HEK293 (cell line): ENCODE data around the gene PROK1.

Experiments
- CTCF ChIA-PET: fragments of 350-600 bp; formaldehyde crosslinking; extraction: SDS; loops from one replicate; lab custom pipeline; 2021; ENCODE audit warnings: antibody characterized with exemption; lab: Yijun Ruan, JAX
- POLR2A ChIA-PET: fragments of 300-600 bp; formaldehyde crosslinking; extraction: SDS; loops from one replicate; lab custom pipeline; 2020; ENCODE audit warnings: antibody characterized with exemption, inconsistent platforms; lab: Yijun Ruan, JAX
- H3K27ac ChIP-seq: fragments of 200-500 bp; sonication (Bioruptor generic); 2 replicates; pipeline ENCODE4 v1.5.1; 2014; ENCODE audit warnings: low read depth, low read length, control low read depth, inconsistent platforms; ENCODE audit errors: extremely low read depth
- H3K36me3 ChIP-seq, 2 experiments: fragments of 200-500 bp in 1 of 2; sonication (Bioruptor generic) in 1 of 2; 1 replicate in 1 of 2; 2 replicates in 1 of 2; pipeline ENCODE4 v1.5.1; 2014 to 2017; ENCODE audit warnings: inconsistent platforms in 2 of 2, low read length in 2 of 2; ENCODE audit not compliant: control insufficient read depth in 2 of 2, insufficient read depth in 1 of 2
- H3K4me1 ChIP-seq: fragments of 200-500 bp; sonication (Bioruptor generic); 2 replicates; pipeline ENCODE4 v1.5.1; 2014; ENCODE audit warnings: mild to moderate bottlenecking, low read length, inconsistent platforms; ENCODE audit not compliant: control insufficient read depth, insufficient read depth
- H3K4me3 ChIP-seq: 2 replicates; pipeline ENCODE4 v1.5.1; 2011; ENCODE audit warnings: low read depth, mild to moderate bottlenecking, control low read depth, low read length, moderate library complexity
- H3K9me3 ChIP-seq: fragments of 200-500 bp; sonication (Bioruptor generic); 2 replicates; pipeline ENCODE4 v1.5.1; 2014; ENCODE audit warnings: low read depth, low read length, inconsistent platforms; ENCODE audit not compliant: control insufficient read depth, insufficient read depth
- GFI1B ChIP-seq: fragments of 450-650 bp; formaldehyde crosslinking; IDR thresholded peaks from 2 replicates; pipeline ENCODE4 v1.5.1; 2016; ENCODE audit warnings: missing biosample characterization, missing genetic modification characterization
- GLI2 ChIP-seq: fragments of 450-650 bp; formaldehyde crosslinking; IDR thresholded peaks from 2 replicates; pipeline ENCODE4; 2017; ENCODE audit warnings: missing biosample characterization, missing genetic modification characterization, low read depth, borderline replicate concordance
- HOXA7 ChIP-seq: sonication (generic); formaldehyde crosslinking; IDR thresholded peaks from 2 replicates; pipeline ENCODE4 v1.8.1; 2022; ENCODE audit warnings: missing genetic modification reagents, borderline replicate concordance
- INSM2 ChIP-seq: fragments of 450-650 bp; formaldehyde crosslinking; IDR thresholded peaks from 2 replicates; pipeline ENCODE4 v1.5.1; 2016; ENCODE audit warnings: missing biosample characterization, missing genetic modification characterization
- PBX3 ChIP-seq: sonication (generic); formaldehyde crosslinking; IDR thresholded peaks from 2 replicates; pipeline ENCODE4 v1.8.1; 2022; ENCODE audit warnings: mild to moderate bottlenecking, moderate library complexity, missing genetic modification reagents
- PRDM1 ChIP-seq: fragments of 450-650 bp; formaldehyde crosslinking; IDR thresholded peaks from 2 replicates; pipeline ENCODE4; 2016; ENCODE audit warnings: missing biosample characterization, missing genetic modification characterization
- SCRT2 ChIP-seq: fragments of 450-650 bp; formaldehyde crosslinking; IDR thresholded peaks from 2 replicates; pipeline ENCODE4 v1.5.1; 2016; ENCODE audit warnings: missing biosample characterization, missing genetic modification characterization
- TSHZ1 ChIP-seq: fragments of 450-650 bp; formaldehyde crosslinking; IDR thresholded peaks from 2 replicates; pipeline ENCODE4 v1.5.1; 2016; ENCODE audit warnings: missing biosample characterization, missing genetic modification characterization, borderline replicate concordance
- ZBTB48 ChIP-seq: fragments of 450-650 bp; formaldehyde crosslinking; IDR thresholded peaks from 2 replicates; pipeline ENCODE4 v1.5.1; 2016; ENCODE audit warnings: missing biosample characterization, missing genetic modification characterization
- ZFP69B ChIP-seq: fragments of 450-650 bp; formaldehyde crosslinking; IDR thresholded peaks from 2 replicates; pipeline ENCODE4 v1.5.1; 2016; ENCODE audit warnings: missing biosample characterization, missing genetic modification characterization
- ZIC2 ChIP-seq: fragments of 450-650 bp; formaldehyde crosslinking; IDR thresholded peaks from 2 replicates; pipeline ENCODE4 v1.5.1; 2016; ENCODE audit warnings: missing biosample characterization, missing genetic modification characterization
- ZNF148 ChIP-seq: fragments of 450-650 bp; formaldehyde crosslinking; IDR thresholded peaks from 2 replicates; pipeline ENCODE4 v1.5.0; 2017; ENCODE audit warnings: missing biosample characterization, missing genetic modification characterization, borderline replicate concordance
- ZNF155 ChIP-seq: fragments of 450-650 bp; formaldehyde crosslinking; IDR thresholded peaks from 2 replicates; pipeline ENCODE4 v1.5.1; 2016; ENCODE audit warnings: missing biosample characterization, missing genetic modification characterization
- ZNF157 ChIP-seq: fragments of 450-650 bp; formaldehyde crosslinking; IDR thresholded peaks from 2 replicates; pipeline ENCODE4 v1.5.1; 2016; ENCODE audit warnings: missing biosample characterization, missing genetic modification characterization
- ZNF169 ChIP-seq: fragments of 450-650 bp; formaldehyde crosslinking; IDR thresholded peaks from 2 replicates; pipeline ENCODE4 v1.5.1; 2016; ENCODE audit warnings: missing biosample characterization, missing genetic modification characterization
- ZNF221 ChIP-seq: fragments of 450-650 bp; formaldehyde crosslinking; IDR thresholded peaks from 2 replicates; pipeline ENCODE4 v1.5.1; 2017; ENCODE audit warnings: missing biosample characterization, missing genetic modification characterization, borderline replicate concordance
- ZNF311 ChIP-seq: fragments of 450-650 bp; formaldehyde crosslinking; IDR thresholded peaks from 2 replicates; pipeline ENCODE4 v1.5.1; 2017; ENCODE audit warnings: missing biosample characterization, missing genetic modification characterization, borderline replicate concordance
- ZNF335 ChIP-seq: fragments of 450-650 bp; formaldehyde crosslinking; conservative IDR thresholded peaks from 2 replicates; pipeline ENCODE4 v1.5.1; 2016; ENCODE audit warnings: missing biosample characterization, missing genetic modification characterization
- ZNF449 ChIP-seq: fragments of 450-650 bp; formaldehyde crosslinking; IDR thresholded peaks from 2 replicates; pipeline ENCODE4 v1.5.1; 2017; ENCODE audit warnings: missing biosample characterization, mild to moderate bottlenecking, missing genetic modification characterization, moderate library complexity
- ZNF510 ChIP-seq: fragments of 450-650 bp; formaldehyde crosslinking; IDR thresholded peaks from 2 replicates; pipeline ENCODE4 v1.5.1; 2018; ENCODE audit warnings: mild to moderate bottlenecking, missing genetic modification characterization, missing biosample characterization; ENCODE audit not compliant: insufficient replicate concordance
- ZNF621 ChIP-seq: fragments of 450-650 bp; formaldehyde crosslinking; IDR thresholded peaks from 2 replicates; pipeline ENCODE4 v1.5.1; 2017; ENCODE audit warnings: missing biosample characterization, missing genetic modification characterization
- ZNF707 ChIP-seq: fragments of 450-650 bp; formaldehyde crosslinking; IDR thresholded peaks from 2 replicates; pipeline ENCODE4 v1.5.1; 2016; ENCODE audit warnings: missing biosample characterization, missing genetic modification characterization
- ZNF785 ChIP-seq: fragments of 450-650 bp; formaldehyde crosslinking; IDR thresholded peaks from 2 replicates; pipeline ENCODE4 v1.5.1; 2016; ENCODE audit warnings: missing biosample characterization, missing genetic modification characterization
- ZSCAN5A ChIP-seq: fragments of 450-650 bp; formaldehyde crosslinking; IDR thresholded peaks from 2 replicates; pipeline ENCODE4 v1.5.1; 2016; ENCODE audit warnings: missing biosample characterization, missing genetic modification characterization
- ZXDB ChIP-seq: fragments of 450-650 bp; formaldehyde crosslinking; IDR thresholded peaks from 2 replicates; pipeline ENCODE4 v1.5.1; 2016; ENCODE audit warnings: missing biosample characterization, missing genetic modification characterization
- TF ChIP-seq, protein P1 (sequence below): fragments of 450-650 bp; formaldehyde crosslinking; IDR thresholded peaks from 2 replicates; pipeline ENCODE4 v1.5.1; 2017; ENCODE audit warnings: missing biosample characterization, missing genetic modification characterization

PROK1 gene

GRCh38 chr1:110477041-110477440, 26.1 kb downstream of the PROK1 start:
- H3K36me3 ChIP-seq: no peaks in the 10 kb centered on the region
- no peaks in the 10 kb centered on the region for H3K9me3 ChIP-seq
- H3K4me1 ChIP-seq: peaks cover 12% of the 10 kb centered on the region; the same call in 1 of the 2 replicates
- CTCF ChIA-PET: interaction anchor here (0.6 to 7.1 kb wide), 9 partner anchors 12 to 396 kb away, joined by 3 to 72 read pairs (median 3); no protein-coding TSS in a partner anchor
- POLR2A ChIA-PET: no interaction called here
- no peak overlapping the region for H3K27ac ChIP-seq
- no peak overlapping the region for H3K4me3 ChIP-seq
- TF ChIP-seq ZXDB (tag by site-specific recombination) (peak; percentile 40; the same call in 1 of the 2 replicates), ZNF155 (tag by site-specific recombination) (no peak), ZNF221 (no peak), ZNF621 (tag by site-specific recombination) (no peak), HOXA7 (no peak), ZNF311 (tag by site-specific recombination) (no peak), ZNF785 (tag by site-specific recombination) (no peak), PBX3 (CRISPR knock-in tag) (no peak), GFI1B (peak; percentile 78), ZNF449 (tag by site-specific recombination) (no peak), TSHZ1 (tag by site-specific recombination) (no peak), ZNF335 (tag by site-specific recombination) (no peak), ZFP69B (tag by site-specific recombination) (no peak), ZNF169 (tag by site-specific recombination) (no peak), ZIC2 (tag by site-specific recombination) (no peak), ZNF707 (tag by site-specific recombination) (no peak), GLI2 (tag by site-specific recombination) (no peak), SCRT2 (tag by site-specific recombination) (0 out of 2 replicates have a peak, but pooled peaks have one; percentile 14), ZNF157 (no peak), ZSCAN5A (tag by site-specific recombination) (no peak), INSM2 (tag by site-specific recombination) (peak; percentile 95), ZNF510 (tag by site-specific recombination) (no peak), ZBTB48 (tag by site-specific recombination) (no peak), PRDM1 (tag by site-specific recombination) (peak; percentile 52; the same call in 1 of the 2 replicates), ZNF148 (no peak)
- TF ChIP-seq, protein P1, sequence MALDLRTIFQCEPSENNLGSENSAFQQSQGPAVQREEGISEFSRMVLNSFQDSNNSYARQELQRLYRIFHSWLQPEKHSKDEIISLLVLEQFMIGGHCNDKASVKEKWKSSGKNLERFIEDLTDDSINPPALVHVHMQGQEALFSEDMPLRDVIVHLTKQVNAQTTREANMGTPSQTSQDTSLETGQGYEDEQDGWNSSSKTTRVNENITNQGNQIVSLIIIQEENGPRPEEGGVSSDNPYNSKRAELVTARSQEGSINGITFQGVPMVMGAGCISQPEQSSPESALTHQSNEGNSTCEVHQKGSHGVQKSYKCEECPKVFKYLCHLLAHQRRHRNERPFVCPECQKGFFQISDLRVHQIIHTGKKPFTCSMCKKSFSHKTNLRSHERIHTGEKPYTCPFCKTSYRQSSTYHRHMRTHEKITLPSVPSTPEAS (tag by site-specific recombination): no peak
